Upper lobe of left lung (tissue), 4 donors: ENCODE results near the gene ECI1.

Source experiments
- CTCF ChIP-seq, 6 experiments: fragments of 450-650 bp in 4 of 6; fragments of 200-600 bp in 2 of 6; sonication (generic) in 2 of 6; IDR thresholded peaks; one replicate each; pipeline ENCODE4 v1.5.1; 2016 to 2019; ENCODE audit warnings: antibody characterized with exemption in 6 of 6
- POLR2AphosphoS5 ChIP-seq, 2 donors: sonication (generic); formaldehyde crosslinking; IDR thresholded peaks; one replicate each; pipeline ENCODE4 v1.5.1; 2017; ENCODE audit warnings: antibody characterized with exemption in 2 of 2

GRCh38 chr16:2250652-2251295, 613 bp downstream of the ECI1 start:
- TF ChIP-seq CTCF (IDR thresholded peaks at IDR 0.05) (no peak), POLR2AphosphoS5 (IDR thresholded peaks at IDR 0.05) (no peak)
